NCI-H1436 (cell line): Measurements from ENCODE around the gene RBM46.

ENCODE experiments used
- DNase-seq: peaks from one replicate; lab custom pipeline; 2025; lab: John Stamatoyannopoulos, UW

RBM46 gene, protein sequence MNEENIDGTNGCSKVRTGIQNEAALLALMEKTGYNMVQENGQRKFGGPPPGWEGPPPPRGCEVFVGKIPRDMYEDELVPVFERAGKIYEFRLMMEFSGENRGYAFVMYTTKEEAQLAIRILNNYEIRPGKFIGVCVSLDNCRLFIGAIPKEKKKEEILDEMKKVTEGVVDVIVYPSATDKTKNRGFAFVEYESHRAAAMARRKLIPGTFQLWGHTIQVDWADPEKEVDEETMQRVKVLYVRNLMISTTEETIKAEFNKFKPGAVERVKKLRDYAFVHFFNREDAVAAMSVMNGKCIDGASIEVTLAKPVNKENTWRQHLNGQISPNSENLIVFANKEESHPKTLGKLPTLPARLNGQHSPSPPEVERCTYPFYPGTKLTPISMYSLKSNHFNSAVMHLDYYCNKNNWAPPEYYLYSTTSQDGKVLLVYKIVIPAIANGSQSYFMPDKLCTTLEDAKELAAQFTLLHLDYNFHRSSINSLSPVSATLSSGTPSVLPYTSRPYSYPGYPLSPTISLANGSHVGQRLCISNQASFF

DNA sequence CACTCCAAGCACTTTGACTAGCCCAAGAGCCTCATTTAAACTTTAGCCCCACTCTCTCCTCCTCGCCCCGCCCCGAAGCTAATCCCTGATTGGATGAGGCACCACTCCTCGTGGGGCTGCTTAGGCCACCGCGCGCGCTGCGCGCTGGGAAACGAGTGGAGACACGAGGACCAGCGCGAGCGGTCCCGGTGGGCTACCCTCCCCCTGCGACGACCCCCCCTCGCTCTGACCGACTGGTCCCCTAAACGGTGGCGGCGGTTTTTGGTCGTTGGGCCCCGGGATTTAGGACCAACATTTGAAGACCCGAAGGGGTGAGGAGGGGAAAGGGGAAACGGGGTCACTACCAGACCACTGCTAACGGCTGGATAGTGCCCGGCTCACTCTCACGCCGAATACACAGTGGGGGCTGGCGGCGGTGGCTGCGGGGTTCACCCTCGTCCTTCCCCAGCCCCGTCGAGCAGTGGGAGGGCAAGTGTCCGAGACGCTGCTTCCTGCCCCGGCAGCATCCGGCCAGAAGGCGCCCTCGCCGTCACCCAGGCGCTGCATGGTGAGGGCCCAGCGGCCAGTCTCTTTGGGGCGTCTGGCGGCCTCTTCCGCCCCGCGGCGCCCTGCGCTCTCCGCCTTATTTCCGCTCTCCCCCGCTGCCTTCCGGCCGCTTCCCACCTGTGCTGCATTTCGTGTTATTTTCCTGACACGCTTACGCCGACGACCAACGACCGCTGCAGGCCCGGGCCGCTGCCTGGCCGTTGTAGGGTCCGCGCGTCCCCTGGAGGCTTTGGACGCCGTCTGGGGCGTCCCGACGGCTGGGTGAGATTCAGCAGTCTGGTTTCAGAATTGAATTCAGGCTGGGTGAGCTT lies at the start of gene RBM46:
Gene RBM46, plus strand, starts transcription at position 147 of the 857 bp plus-strand sequence. CDS start 15,481 bp downstream, outside the sequence.
- DNase-seq, result no peak

DNA sequence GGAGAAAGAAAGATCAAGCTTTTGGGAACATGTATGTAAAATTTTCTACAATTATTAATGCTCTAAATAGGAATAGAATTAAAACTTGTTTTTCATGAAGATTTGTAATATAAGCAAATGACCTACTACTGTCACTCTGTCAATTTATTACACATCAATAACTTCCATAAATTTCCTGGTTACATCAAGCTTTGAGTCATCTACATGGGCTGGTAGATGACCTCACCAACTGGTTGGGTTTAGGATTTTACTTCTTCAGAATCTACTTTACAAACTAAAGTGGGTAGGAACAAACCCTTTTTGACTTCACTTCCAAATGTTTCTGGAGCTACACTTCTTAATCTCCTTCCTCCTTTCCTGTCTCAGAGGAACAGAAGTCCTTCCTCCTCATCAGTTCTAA lies 49.3 kb upstream of the RBM46 start:
- DNase-seq, result no peak

DNA sequence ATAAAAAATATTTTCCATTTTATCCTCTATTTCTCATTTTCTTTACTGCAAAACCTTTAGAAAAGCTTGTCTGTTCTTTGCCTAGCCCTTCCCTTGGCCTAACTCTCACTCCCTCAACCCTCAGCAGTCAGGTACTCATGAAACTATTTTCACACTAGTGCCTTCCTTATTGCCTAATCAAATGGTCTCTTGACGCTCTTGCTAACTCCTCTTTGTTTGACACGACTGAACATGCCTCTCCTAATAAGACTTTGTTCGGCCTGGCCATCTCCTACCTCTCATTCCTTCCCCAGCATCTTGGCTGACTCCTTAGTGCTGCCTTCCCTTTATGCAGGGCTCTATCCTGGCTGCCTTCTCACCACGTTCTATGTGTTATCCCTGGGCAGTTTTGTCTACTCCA lies 48.4 kb upstream of the RBM46 start:
- no peak for DNase-seq

DNA sequence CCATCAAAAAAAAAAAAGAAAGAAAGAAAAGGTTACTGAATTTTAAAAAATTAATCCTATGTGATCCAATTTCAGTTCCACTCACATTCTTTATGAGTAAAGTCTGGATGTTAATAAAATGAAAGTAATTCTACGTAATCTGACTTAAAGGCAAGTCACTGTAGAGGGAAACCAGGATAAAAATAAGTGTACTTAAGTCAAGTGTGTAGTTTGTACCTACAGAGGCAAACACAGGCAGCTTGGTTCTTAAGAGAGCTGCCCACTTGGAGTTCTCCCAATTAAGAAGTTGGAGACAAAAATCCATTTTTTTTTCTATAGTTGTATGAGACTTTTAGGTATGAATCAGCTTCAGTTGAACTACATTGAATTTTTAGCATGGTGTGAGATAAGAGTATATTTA lies 44.3 kb upstream of the RBM46 start:
- DNase-seq, result no peak

DNA sequence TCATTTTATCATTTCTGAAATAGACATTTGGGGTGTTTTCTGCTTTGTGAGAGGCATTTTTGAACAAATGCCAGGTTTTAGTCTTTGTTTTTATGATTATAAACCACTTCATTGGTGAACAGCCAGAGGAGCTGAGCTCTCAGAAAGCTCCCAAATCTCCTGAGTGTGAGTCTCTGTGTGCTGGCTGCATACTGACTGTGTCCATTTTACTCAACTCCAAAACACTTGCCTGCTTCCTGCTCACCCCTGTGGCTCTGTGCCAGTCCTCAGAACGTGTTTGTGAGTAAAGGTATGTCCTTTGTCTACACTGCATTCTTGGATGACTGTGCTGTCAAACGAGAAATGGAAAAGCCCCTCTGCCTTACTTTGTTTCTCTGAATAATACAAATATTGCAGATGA lies 42.6 kb upstream of the RBM46 start:
- DNase-seq, result no peak

DNA sequence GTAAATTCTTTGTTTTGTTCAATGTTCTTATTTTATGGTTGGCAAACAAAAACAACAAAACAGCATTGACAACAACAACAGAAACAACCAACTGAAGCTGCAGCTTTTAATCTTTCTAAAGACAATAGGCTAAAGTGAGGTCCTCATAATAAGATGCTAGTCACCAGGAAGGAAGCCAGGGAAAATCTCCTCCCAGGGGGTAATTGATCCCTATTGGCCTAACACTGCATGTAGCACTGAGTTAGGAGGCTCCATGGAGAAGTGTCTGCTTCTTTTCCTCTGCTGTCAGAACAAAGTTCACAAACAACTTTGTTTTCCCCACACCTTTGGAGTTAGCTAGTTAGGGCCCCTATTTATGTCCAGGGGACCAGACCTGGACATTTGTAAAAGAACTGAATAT lies 42.0 kb upstream of the RBM46 start:
- DNase-seq, result no peak

DNA sequence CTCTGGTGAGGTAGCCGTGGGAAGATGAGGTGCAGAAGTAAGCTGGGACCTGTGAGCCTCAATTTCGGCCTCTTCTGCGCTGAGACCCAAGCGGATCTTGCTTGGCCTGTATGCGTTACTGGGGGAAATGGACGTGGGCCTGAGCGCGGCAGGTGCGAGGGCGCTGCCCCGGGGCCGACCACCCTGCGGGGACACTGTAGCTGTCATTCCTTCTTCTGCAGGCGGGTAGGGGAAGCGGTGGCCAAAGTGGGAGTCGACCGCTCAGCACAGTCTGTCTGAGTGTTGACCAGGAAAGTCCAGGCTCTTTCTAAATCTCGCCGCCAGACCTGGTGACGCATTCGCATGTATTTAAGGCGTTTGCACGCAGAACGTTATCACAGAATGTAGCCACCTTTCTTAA lies 40.6 kb upstream of the RBM46 start:
- no peak for DNase-seq

DNA sequence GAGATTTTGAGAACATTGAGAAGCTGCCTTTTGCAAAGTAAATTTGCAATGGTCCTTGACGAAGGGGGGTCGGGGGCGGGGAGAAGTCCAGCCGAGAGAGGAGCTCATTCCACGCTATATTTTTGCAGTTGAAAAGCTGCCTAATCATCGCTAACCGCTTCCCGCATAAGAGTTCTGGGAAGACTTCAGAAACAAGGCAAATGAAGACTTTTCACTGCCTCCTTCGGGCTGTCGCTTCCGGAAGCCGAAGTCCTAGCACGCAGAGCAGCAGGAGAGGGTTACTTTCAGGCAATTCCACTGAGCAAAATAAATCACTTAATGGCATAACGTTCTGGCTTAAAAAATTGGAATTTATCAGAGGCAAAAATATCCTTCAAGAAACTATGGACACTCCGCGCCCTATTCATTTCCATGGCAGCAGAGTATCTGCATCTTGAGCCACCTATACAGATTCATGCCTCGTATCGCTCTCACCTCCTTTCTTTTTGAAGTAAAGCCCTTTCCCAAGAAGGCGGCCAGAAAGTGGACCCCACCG lies 39.9 kb upstream of the RBM46 start:
- DNase-seq, result no peak

DNA sequence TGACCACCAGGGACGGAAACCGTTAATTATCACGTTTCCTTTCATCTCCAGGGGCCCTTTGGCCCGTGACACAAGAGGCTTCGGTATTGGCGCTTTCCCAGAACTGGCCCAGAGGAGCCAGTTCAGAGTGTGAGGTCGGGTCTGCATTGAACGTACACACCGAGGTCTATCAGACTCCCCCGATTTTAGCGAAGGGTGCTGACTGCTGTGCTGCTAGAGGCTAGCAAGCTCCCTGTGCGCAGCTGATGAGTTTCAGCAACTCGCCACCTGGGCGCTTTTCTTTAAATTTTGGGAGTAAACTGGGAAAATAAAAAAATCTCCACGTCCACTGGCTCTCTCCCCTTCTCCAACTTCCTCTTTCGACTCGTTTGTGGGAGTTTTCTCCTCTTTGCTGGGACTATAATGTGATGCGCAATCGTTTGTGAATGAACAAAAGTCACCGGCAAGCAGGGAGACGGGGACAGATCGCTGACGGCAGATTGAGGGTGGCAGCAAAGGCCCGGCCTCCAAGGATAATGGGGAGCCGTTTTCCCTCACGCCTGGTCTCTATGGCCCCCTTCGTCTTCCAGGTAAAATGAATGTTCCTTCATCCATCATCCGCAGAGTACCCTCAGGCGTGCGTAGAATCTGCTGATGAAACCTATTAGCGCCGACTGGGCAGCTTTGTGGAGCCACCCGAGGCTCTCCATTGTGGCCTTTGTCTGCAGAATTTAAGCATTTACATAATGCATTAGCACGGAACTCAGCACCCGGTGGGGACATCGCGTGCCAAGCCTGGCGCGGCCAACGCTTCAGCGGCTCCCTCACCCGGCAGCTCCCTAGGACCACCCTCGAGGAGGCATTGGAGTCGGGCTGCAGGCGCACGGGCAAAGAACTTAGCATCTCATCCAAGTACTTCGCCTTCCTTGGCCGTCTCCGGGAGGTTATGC lies 38.9 kb upstream of the RBM46 start:
- no peak for DNase-seq

DNA sequence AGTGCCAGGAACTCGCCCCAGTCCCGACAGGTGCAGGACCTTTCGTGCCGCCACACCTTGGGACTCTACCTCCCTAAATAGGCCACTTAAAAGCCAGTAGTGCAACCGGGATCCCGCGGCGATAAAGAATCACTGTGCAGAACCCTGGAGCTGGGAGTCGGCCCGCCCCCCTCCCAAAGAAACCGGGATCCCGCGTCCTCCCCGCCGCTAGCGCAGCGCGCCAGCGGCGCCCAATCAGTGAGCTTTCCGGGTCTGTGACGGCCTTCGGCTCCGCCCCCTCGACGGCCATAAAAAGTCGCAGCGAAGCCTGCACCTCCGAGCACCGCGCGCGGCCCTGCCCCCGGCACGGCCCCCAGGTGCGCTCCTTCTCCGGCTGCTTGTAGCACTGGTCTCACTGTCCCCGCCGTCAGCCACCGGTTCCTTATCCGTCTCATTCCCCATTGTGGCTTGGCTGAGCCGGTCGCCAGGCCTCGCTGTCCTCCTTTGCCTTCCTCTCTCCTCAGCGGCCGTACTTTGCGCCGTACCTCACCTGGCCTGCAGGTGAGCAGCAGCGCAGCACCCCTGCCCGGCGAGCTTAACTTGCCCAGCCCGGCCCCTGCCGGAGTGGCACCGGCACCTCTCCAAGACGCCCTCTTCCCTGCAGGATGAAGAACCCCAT lies 37.3 kb upstream of the RBM46 start, which contains the start of gene LRAT:
Gene LRAT, plus strand, starts transcription at position 318 of the 658 bp plus-strand sequence. Its CDS starts 327 bp downstream, at position 645.
- DNase-seq, result no peak

DNA sequence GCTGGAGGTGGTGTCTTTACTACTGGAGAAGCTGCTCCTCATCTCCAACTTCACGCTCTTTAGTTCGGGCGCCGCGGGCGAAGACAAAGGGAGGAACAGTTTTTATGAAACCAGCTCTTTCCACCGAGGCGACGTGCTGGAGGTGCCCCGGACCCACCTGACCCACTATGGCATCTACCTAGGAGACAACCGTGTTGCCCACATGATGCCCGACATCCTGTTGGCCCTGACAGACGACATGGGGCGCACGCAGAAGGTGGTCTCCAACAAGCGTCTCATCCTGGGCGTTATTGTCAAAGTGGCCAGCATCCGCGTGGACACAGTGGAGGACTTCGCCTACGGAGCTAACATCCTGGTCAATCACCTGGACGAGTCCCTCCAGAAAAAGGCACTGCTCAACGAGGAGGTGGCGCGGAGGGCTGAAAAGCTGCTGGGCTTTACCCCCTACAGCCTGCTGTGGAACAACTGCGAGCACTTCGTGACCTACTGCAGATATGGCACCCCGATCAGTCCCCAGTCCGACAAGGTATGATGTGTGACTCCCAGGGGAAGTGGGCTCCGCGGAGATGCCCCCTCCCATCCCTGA lies 36.6 kb upstream of the RBM46 start:
- no peak for DNase-seq

DNA sequence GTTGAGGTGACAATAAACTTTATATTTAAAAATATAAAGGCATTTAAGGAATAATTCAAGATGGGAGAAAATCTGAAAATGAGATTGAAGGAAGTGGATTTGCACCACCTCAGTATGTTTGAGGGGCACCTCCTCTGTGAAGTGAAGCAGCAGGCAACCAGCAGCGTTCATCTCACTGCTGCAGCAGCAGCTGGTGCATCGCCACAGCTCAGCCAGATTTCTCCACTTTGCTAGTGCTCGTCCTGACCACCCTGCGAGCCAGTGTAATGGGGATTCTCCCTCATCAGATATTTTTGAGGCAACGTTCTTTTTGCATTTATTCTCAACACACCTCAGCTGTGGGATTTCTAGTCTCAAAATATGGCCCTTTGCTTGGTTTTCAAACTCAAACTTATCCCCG lies 23.4 kb upstream of the RBM46 start:
- DNase-seq, result no peak

DNA sequence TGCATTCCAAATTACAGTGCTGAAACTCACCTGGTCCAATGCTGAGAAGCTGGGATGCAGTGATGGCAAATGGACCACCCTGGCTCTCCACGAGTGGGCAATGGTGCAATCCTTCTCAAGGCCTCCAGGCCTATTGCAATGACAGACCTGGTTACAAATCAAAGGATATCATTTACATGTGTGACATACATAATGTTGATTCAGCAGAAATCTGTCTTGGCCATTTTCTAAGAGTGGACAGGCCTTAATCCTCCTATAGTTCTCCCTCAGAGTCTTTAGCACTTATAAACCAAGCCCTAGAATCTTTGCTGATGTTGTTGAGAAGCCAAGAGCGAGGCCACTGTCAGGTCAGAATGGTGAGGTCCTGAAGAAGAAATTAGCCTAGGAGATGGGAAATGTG lies 20.2 kb upstream of the RBM46 start:
- DNase-seq, result no peak

DNA sequence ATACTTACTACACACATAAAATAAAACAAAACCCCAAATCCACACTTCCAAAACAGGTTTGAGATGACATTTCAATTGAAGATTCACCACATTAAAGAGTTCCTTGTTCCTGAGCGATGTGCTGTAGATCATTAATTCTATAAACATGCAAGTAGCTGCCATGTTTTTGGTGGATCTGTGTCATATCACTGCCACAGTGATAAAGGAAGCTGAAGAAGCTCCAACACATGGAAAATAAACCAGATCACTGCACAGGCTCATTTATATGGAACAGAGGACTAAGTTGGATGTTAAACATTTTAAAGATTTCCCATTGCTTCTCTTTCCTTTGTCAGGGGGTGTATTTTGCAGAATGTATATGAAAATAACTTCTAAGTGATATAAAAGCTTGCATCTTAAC lies 2.8 kb upstream of the RBM46 start:
- DNase-seq, result no peak

DNA sequence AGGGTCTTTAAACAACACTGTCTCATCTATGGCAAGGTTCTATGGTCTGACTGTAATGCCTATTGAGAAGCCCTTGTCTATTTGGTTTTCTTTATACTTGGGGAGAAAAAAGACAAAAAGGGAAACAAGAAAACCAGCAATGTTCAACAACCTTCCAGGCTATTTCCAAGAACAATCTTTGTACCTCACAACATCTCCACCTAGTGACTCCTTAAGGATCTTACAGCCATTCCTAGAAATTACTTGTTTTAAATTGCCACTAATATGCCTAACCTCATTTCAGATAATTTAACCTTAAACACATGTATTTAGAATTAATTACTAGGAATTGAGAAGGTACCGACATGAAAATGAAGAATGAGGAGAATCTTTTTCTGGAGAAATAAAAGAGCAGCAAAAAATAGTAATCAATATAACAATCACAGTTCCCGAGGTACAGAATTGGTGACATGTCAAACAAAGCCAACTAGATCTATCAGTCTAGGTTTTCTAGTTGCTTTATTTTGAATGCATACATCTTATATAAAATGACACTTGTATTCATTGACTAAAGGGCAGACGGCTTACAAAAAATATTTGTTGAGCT lies 1.6 kb upstream of the RBM46 start:
- DNase-seq, result no peak

DNA sequence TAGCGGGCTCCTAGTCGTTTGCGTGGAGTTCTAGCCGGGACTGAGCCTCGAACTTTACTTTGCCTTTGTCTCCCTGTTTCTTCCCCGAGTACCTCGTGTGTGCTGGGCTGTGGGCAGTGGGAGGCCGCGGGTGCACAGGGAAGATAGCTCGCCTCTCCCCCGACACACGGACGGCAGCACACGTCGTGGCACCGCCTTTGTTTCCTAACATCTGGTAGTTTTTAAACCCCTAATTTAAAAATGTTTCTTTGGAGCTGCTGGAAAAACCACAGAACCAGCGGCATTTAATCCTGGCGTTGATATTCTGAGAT lies 866 bp downstream of the RBM46 start:
- DNase-seq, result no peak

DNA sequence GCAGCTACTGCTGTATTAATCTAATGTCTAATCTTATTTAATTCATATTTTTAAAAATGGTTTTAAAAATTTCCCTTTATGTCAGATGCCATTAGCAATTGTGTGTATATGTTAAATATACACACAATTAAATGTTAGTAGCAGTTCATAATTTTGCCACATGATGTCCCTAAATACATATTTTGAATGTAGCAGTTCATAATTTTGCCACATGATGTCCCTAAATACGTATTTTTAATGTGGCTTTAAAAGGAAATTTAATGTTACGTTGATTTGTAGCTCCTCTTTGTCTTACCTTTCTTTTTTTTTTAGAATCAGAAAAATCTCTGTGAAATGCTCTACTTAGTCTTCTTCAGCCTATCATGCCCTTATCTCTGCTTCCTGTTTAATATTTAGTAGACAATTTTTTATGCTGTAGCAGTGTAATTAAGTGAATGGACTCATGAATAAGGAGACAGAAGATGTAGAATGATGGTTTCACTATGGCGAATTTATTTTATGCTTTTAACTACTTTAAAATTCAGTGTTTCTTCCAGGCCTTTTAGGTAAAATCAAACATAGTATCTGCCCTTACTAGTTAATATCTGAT lies 26.1 kb downstream of the RBM46 start:
- DNase-seq, result no peak

DNA sequence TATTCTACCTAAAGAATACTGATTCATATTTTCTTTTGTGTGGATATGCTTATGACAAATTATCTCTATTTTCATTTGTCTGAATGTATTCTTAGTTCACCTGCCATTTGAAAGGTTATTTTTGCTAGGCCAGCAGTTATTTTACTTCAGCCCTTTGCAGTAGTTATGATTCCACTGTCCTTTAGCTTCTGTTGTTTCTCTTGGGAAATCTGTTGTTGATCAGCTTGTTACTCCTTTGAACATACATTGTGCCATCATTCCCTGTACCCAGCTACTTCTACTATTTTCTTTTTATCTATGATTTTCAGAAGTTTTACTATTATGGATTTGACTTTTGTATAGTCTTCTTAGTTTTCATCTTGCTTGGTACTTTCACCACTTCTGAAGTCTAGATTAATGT lies 37.2 kb downstream of the RBM46 start:
- no peak for DNase-seq

DNA sequence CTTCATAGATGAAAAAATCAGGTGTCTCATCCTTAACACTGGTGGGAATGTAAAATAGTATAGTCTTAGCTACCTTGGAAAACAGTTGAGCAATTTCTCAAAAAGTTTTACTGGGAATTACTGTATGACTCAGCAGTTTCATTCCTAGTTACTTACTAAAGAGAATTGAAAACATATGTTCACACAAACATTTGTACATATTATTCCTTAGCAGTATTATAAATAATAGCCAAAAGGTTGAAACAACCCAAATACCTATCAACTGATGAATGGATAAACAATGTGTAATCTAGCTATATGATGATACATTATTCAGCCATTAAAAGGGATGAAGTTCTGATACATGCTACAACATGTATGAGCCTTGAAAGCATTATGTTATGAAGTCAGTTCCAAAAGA lies 41.7 kb downstream of the RBM46 start:
- no peak for DNase-seq

DNA sequence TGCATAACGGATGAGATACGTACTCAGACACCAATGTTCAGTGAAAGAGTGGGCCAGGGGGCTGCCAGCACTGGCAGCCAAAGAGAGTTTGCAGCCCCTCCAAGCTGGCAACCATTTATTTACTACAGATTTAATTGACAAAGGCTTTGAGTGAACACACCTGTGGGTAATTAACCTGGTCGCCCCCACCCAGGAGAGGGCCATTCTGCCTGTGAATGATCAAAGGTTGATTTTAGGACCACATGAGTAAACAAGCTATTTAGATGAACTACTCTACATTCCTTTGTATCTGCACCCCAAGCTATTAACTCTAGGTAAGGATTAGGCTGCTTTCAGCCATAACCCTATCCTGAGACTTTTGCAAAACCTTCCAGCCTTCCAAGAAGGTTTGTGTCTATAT lies 55.0 kb downstream of the RBM46 start:
- DNase-seq, result no peak
